ENCODE results near the gene SSH2.

GRCh38 chr17:29905879-29906167, 24.2 kb downstream of the SSH2 start:
- TF ChIP-seq CTCF (IDR thresholded peaks at IDR 0.05 in 4 of 5, conservative IDR thresholded peaks at IDR 0.05 in 1 of 5) (no peak), POLR2A (IDR thresholded peaks at IDR 0.05) (no peak)
